Measurements from ENCODE around the gene CFAP20.

DNA sequence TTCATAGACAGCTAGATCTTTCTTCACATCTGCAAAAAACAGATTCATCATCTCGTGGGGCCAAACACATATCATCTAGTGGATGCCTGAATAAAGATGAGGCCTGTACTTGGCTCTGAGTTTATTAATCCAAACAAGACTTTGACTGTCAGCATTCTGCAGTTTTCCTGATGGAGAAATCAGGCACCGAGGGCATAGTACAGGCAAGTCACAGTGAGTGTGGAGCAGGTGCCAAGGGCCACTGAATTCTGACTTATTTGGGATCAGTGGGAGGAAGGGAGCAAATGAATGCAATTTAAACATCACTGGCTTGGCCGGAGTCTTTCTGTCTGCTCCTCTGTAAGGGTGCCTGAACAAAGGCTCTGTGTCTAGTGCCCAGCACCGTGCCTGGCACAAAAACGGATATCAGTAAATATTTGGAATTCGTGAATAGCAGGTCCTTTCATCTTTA is 975 bp downstream of the CFAP20 start:
- TF ChIP-seq, protein P1, sequence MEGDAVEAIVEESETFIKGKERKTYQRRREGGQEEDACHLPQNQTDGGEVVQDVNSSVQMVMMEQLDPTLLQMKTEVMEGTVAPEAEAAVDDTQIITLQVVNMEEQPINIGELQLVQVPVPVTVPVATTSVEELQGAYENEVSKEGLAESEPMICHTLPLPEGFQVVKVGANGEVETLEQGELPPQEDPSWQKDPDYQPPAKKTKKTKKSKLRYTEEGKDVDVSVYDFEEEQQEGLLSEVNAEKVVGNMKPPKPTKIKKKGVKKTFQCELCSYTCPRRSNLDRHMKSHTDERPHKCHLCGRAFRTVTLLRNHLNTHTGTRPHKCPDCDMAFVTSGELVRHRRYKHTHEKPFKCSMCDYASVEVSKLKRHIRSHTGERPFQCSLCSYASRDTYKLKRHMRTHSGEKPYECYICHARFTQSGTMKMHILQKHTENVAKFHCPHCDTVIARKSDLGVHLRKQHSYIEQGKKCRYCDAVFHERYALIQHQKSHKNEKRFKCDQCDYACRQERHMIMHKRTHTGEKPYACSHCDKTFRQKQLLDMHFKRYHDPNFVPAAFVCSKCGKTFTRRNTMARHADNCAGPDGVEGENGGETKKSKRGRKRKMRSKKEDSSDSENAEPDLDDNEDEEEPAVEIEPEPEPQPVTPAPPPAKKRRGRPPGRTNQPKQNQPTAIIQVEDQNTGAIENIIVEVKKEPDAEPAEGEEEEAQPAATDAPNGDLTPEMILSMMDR (IDR thresholded peaks at IDR 0.05; ENCODE audit: low read length) = no peak
- TF ChIP-seq EZH2 (IDR thresholded peaks at IDR 0.05; ENCODE audit: borderline replicate concordance, low read length) = no peak
